ENCODE data around the gene BCHE. TPM values are rescaled to one million over a fixed set of nuclear protein-coding genes. Genes with fewer than 3 reads are reported as not detected.

BCHE gene
- total RNA-seq, 2 donors from 2014 or later: not detected

- ATAC-seq: no peak
- no peaks in the 10 kb centered on the region for H3K36me3 Mint-ChIP-seq (ENCODE audit: low read depth)
- H3K9me3 ChIP-seq (ENCODE audit: control insufficient read depth, low read length, poor library complexity, severe bottlenecking): no peaks in the 10 kb centered on the region
- DNase-seq: no peak
- no peak overlapping the region for H3K4me3 Mint-ChIP-seq
- H3K27ac Mint-ChIP-seq: no peak overlapping the region
- no peaks in the 10 kb centered on the region for H3K4me1 Mint-ChIP-seq
- H3K27me3 Mint-ChIP-seq: no peaks in the 10 kb centered on the region
These were observed 111.9 kb downstream of the BCHE start for GRCh38 chr3:165725296-165725695.

Data from T-helper 17 cell (primary cell).